Uterus (tissue), 2 donors: ENCODE data around the gene ASB1.

Experiments
- CTCF ChIP-seq, 4 experiments: fragments of 200-600 bp in 2 of 4; fragments of 450-650 bp in 2 of 4; sonication (generic) in 2 of 4; IDR thresholded peaks; one replicate each; pipeline ENCODE4 v1.5.1; 2016 to 2019; ENCODE audit warnings: antibody characterized with exemption in 4 of 4, mild to moderate bottlenecking in 2 of 4, moderate library complexity in 1 of 4
- POLR2A ChIP-seq, 2 donors: fragments of 450-650 bp; IDR thresholded peaks; one replicate each; pipeline ENCODE4 v1.6.1; 2016; ENCODE audit warnings: antibody characterized with exemption in 2 of 2, mild to moderate bottlenecking in 1 of 2, moderate library complexity in 1 of 2

DNA sequence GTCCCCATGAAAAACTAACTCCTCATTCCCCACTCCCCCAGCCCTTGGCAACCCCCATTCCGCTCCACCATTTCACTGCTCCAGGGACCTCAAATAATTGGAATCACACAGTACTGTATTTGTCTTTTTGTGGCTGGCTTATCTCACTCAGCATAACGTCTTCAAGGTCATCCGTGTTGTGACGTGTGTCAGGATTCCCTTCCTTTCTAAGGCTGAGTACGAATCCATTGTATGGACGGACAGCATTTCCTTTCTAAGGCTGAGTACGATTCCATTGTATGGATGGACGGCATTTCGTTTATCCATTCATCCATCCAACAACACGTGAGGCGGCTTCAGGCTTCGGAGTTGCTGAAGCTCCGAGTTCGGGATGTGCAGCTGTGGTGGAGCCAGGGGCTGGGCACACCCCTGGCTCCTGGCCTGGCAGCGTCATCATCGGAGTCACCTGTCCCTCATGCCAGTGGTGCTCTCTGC lies 1.2 kb upstream of the ASB1 start:
- no peak for TF ChIP-seq CTCF (IDR thresholded peaks at IDR 0.05)
- TF ChIP-seq POLR2A (IDR thresholded peaks at IDR 0.05): no peak
